IMR-90 (cell line): ENCODE data around the gene SRC. TPM values are rescaled to one million over a fixed set of nuclear protein-coding genes. Genes with fewer than 3 reads are reported as not detected.

Source experiments
- ATAC-seq: fragments of 200-7000 bp; cut with Tn5 transposase; 2 replicates; pipeline ENCODE4 v1.9.1; 2020; ENCODE audit warnings: low read depth, mild to moderate bottlenecking, moderate library complexity
- BruUV-seq: library from RNA; stranded (reverse); fragments of 400-500 nt; replicated peaks from 2 replicates; lab custom pipeline; 2021; lab: Mats Ljungman, UMichigan
- CTCF ChIA-PET: fragments of 300-600 bp; formaldehyde crosslinking; extraction: SDS; loops from one replicate; lab custom pipeline; 2021; ENCODE audit warnings: antibody characterized with exemption; lab: Yijun Ruan, JAX
- POLR2A ChIA-PET: fragments of 300-600 bp; sonication (Branson Sonifier 250); formaldehyde crosslinking; loops from one replicate; lab custom pipeline; 2022; ENCODE audit warnings: antibody characterized with exemption; ENCODE audit not compliant: unreplicated experiment; lab: Charles Lee
- DNase-seq: peaks from one replicate; pipeline ENCODE4 v3.0.0; 2013
- H2AFZ ChIP-seq: replicated peaks from 2 replicates; pipeline ENCODE3; 2013; ENCODE audit warnings: low read length, mild to moderate bottlenecking; ENCODE audit not compliant: poor library complexity
- H2AK5ac ChIP-seq: 2 replicates; pipeline ENCODE4 v1.6.1; 2013; ENCODE audit warnings: low read depth, low read length, inconsistent platforms
- H2AK9ac ChIP-seq: replicated peaks from 2 replicates; pipeline ENCODE3; 2013; ENCODE audit warnings: mild to moderate bottlenecking, low read depth, low read length, moderate library complexity; ENCODE audit not compliant: poor library complexity
- H2BK120ac ChIP-seq: 2 replicates; pipeline ENCODE4 v1.6.1; 2013; ENCODE audit warnings: low read depth, low read length, inconsistent platforms
- H2BK15ac ChIP-seq: 3 replicates; pipeline ENCODE4 v1.6.1; 2013; ENCODE audit warnings: low read depth, low read length, inconsistent platforms
- H2BK20ac ChIP-seq: 2 replicates; pipeline ENCODE4 v1.6.1; 2013; ENCODE audit warnings: low read depth, mild to moderate bottlenecking, inconsistent platforms, low read length, moderate library complexity
- H2BK5ac ChIP-seq: 2 replicates; pipeline ENCODE4 v1.6.1; 2013; ENCODE audit warnings: mild to moderate bottlenecking, low read depth, low read length, inconsistent platforms; ENCODE audit not compliant: poor library complexity, severe bottlenecking
- H3K14ac ChIP-seq: replicated peaks from 2 replicates; pipeline ENCODE4 v1.6.1; 2013; ENCODE audit warnings: low read depth, low read length, inconsistent platforms
- H3K18ac ChIP-seq: 2 replicates; pipeline ENCODE4 v1.6.1; 2013; ENCODE audit warnings: low read depth, low read length, control low read depth
- H3K23ac ChIP-seq: 2 replicates; pipeline ENCODE4 v1.6.1; 2013; ENCODE audit warnings: low read depth, low read length, inconsistent platforms
- H3K27ac ChIP-seq: 2 replicates; pipeline ENCODE4 v1.5.1; 2013; ENCODE audit warnings: mild to moderate bottlenecking, control low read depth, low read length; ENCODE audit not compliant: insufficient read depth
- H3K27me3 ChIP-seq: 2 replicates; pipeline ENCODE4 v1.6.1; 2013; ENCODE audit warnings: low read length; ENCODE audit not compliant: control insufficient read depth, insufficient read depth
- H3K36me3 ChIP-seq: 2 replicates; pipeline ENCODE4 v1.6.1; 2013; ENCODE audit warnings: low read length, mixed read lengths; ENCODE audit not compliant: control insufficient read depth, insufficient read depth
- H3K4ac ChIP-seq: 2 replicates; pipeline ENCODE4 v1.6.1; 2013; ENCODE audit warnings: low read depth, low read length, inconsistent platforms
- H3K4me1 ChIP-seq: 2 replicates; pipeline ENCODE4 v1.6.1; 2013; ENCODE audit warnings: low read length, mixed read lengths; ENCODE audit not compliant: control insufficient read depth, insufficient read depth
- H3K4me2 ChIP-seq: 2 replicates; pipeline ENCODE4 v1.6.1; 2013; ENCODE audit warnings: low read depth, mild to moderate bottlenecking, control low read depth, low read length, moderate library complexity
- H3K4me3 ChIP-seq: 2 replicates; pipeline ENCODE4 v1.5.1; 2013; ENCODE audit warnings: low read depth, mild to moderate bottlenecking, control low read depth, low read length, moderate library complexity; ENCODE audit not compliant: insufficient read depth
- H3K56ac ChIP-seq: 2 replicates; pipeline ENCODE4 v1.6.1; 2013; ENCODE audit warnings: low read length, inconsistent platforms; ENCODE audit not compliant: insufficient read depth; ENCODE audit errors: extremely low read depth
- H3K79me1 ChIP-seq, 2 experiments: 2 replicates each; pipeline ENCODE4 v1.6.1; 2013; ENCODE audit warnings: low read length in 2 of 2, inconsistent platforms in 1 of 2, low read depth in 1 of 2
- H3K9ac ChIP-seq: 2 replicates; pipeline ENCODE4 v1.6.1; 2013; ENCODE audit warnings: low read depth, low read length, control low read depth
- H3K9me1 ChIP-seq: 2 replicates; pipeline ENCODE4 v1.6.1; 2013; ENCODE audit warnings: low read length, inconsistent platforms; ENCODE audit not compliant: insufficient read depth
- H3K9me3 ChIP-seq: 2 replicates; pipeline ENCODE4 v1.6.1; 2013; ENCODE audit warnings: low read length; ENCODE audit not compliant: control insufficient read depth, insufficient read depth
- H4K20me1 ChIP-seq: 2 replicates; pipeline ENCODE4 v1.6.1; 2013; ENCODE audit warnings: low read length, inconsistent platforms; ENCODE audit not compliant: insufficient read depth
- H4K5ac ChIP-seq: 2 replicates; pipeline ENCODE4 v1.6.1; 2013; ENCODE audit warnings: mild to moderate bottlenecking, low read depth, low read length, control low read depth
- H4K8ac ChIP-seq, 2 experiments: 2 replicates each; pipeline ENCODE4 v1.6.1; 2013; ENCODE audit warnings: low read depth in 2 of 2, low read length in 2 of 2, control low read depth in 1 of 2, inconsistent platforms in 1 of 2
- H4K91ac ChIP-seq: 2 replicates; pipeline ENCODE4 v1.6.1; 2013; ENCODE audit warnings: low read depth, low read length, inconsistent platforms; ENCODE audit not compliant: insufficient read depth
- BHLHE40 ChIP-seq: fragments of 150-350 bp; IDR thresholded peaks from 2 replicates; pipeline ENCODE4 v1.6.1; 2016; ENCODE audit warnings: mild to moderate bottlenecking, low read depth, low read length
- CEBPB ChIP-seq: IDR thresholded peaks from 2 replicates; pipeline ENCODE4 v1.6.1; 2012; ENCODE audit warnings: low read depth, low read length, improper control_type of control experiment
- CHD1 ChIP-seq: IDR thresholded peaks from 2 replicates; pipeline ENCODE4 v1.6.1; 2012; ENCODE audit warnings: low read depth, low read length, improper control_type of control experiment
- ELK1 ChIP-seq: fragments of 150-350 bp; IDR thresholded peaks from 2 replicates; pipeline ENCODE4 v1.6.1; 2016; ENCODE audit warnings: low read depth, mild to moderate bottlenecking, low read length, moderate library complexity, borderline replicate concordance
- FOS ChIP-seq: fragments of 150-350 bp; IDR thresholded peaks from 2 replicates; pipeline ENCODE4 v1.6.1; 2016; ENCODE audit warnings: low read depth, low read length
- MAFK ChIP-seq: IDR thresholded peaks from 2 replicates; pipeline ENCODE4 v1.6.1; 2012; ENCODE audit warnings: low read depth, low read length, improper control_type of control experiment
- MAZ ChIP-seq: IDR thresholded peaks from 2 replicates; pipeline ENCODE4 v1.6.1; 2012; ENCODE audit warnings: low read depth, mild to moderate bottlenecking, low read length, improper control_type of control experiment, moderate library complexity, borderline replicate concordance
- MXI1 ChIP-seq: IDR thresholded peaks from 2 replicates; pipeline ENCODE4 v1.6.1; 2012; ENCODE audit warnings: low read depth, mild to moderate bottlenecking, low read length, moderate library complexity, borderline replicate concordance
- NFE2L2 ChIP-seq: fragments of 150-350 bp; IDR thresholded peaks from 2 replicates; pipeline ENCODE4 v1.6.1; 2016; ENCODE audit warnings: low read depth, mild to moderate bottlenecking, low read length
- POLR2A ChIP-seq: IDR thresholded peaks from 2 replicates; pipeline ENCODE4 v1.6.1; 2012; ENCODE audit warnings: mild to moderate bottlenecking, low read depth, low read length
- RAD21 ChIP-seq: IDR thresholded peaks from 2 replicates; pipeline ENCODE4 v1.6.1; 2012; ENCODE audit warnings: low read length, improper control_type of control experiment
- RCOR1 ChIP-seq: IDR thresholded peaks from 2 replicates; pipeline ENCODE4 v1.6.1; 2012; ENCODE audit warnings: mild to moderate bottlenecking, low read length, improper control_type of control experiment; ENCODE audit not compliant: insufficient replicate concordance
- RFX5 ChIP-seq: IDR thresholded peaks from 2 replicates; pipeline ENCODE4 v1.8.0; 2012; ENCODE audit warnings: low read depth, mild to moderate bottlenecking, low read length, moderate library complexity
- SMC3 ChIP-seq: fragments of 150-350 bp; IDR thresholded peaks from 2 replicates; pipeline ENCODE4 v1.6.1; 2016; ENCODE audit warnings: low read depth, mild to moderate bottlenecking, antibody characterized with exemption, low read length, moderate library complexity
- USF2 ChIP-seq: fragments of 150-350 bp; IDR thresholded peaks from 2 replicates; pipeline ENCODE4 v1.6.1; 2017; ENCODE audit warnings: mild to moderate bottlenecking, antibody characterized with exemption, low read length, low read depth
- WGBS, 2 experiments: methylation state at CpG; one replicate each; pipeline versions ENCODE4 v1.1.5 to v1.1.7; 2013; ENCODE audit warnings: missing lambda C conversion rate in 2 of 2; ENCODE audit not compliant: insufficient read length in 1 of 2; ENCODE audit errors: extremely low coverage in 2 of 2; 5-methylcytosine and 5-hydroxymethylcytosine counted together
- dilution Hi-C: fragments of 300-500 bp; cut with HindIII; formaldehyde crosslinking; loops from one replicate; pipeline ENCODE4 v1.14.3; 2018; ENCODE audit warnings: low sequenced_read_pairs; ENCODE audit not compliant: unreplicated experiment
- in situ Hi-C: fragments of 300-500 bp; cut with MboI; formaldehyde crosslinking; loops from 3 replicates; pipeline ENCODE4 v1.14.3; 2019; ENCODE audit warnings: low sequenced_read_pairs, inconsistent platforms, mixed read lengths
- intact Hi-C: fragments of 100-400 bp; cut with micrococcal nuclease; formaldehyde crosslinking; loops from 2 replicates; pipeline ENCODE4 v1.10.0; 2022
- polyA plus RNA-seq, 3 experiments: library from polyadenylated mRNA; depleted of rRNA; stranded (reverse); fragments of >200 nt; gene quantifications; 2 replicates each; pipeline ENCODE4 v1.2.3, GENCODE V29; 2012; ENCODE audit warnings: low replicate concordance in 1 of 3
- total RNA-seq: library from RNA; depleted of rRNA; stranded (reverse); fragments of >200 nt; gene quantifications from 2 replicates; pipeline ENCODE4 v1.2.3, GENCODE V29; 2012
- TF ChIP-seq, protein P1 (sequence below): conservative IDR thresholded peaks from 2 replicates; pipeline ENCODE4 v1.5.1; 2012; ENCODE audit warnings: mild to moderate bottlenecking, low read depth, low read length, improper control_type of control experiment

The SRC gene
- total and polyA plus RNA-seq, 2 of the 4 experiments (the other 2 are of a cell fraction), result 7.0 to 24.2 TPM

DNA sequence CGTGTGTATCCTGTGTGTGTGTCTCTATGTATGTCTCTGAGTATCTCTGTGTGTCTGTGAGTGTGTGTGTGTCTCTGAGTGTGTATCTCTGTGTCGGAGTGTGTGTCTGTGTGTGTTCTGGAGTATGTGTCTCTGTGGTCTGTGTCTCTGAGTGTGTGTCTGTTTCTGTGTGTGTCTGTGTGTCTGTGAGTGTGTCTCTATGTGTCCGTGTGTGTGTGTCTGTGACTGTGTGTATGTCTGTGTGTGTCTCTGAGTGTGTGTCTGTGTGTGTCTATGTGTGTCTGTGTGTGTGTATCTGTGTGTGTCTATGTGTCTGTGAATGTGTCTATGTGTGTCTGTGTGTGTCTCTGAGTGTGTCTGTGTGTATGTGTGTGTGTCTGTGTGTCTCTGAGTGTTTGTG is 73.4 kb downstream of the SRC start:
- no peak overlapping the region for H3K14ac ChIP-seq
- H3K9ac ChIP-seq, result no peak overlapping the region
- H2AFZ ChIP-seq, result no peak overlapping the region
- ChIA-PET CTCF (no interaction called here), POLR2A (no interaction called here)
- H3K9me3 ChIP-seq, result no peaks in the 10 kb centered on the region
- no peak overlapping the region for H3K27ac ChIP-seq
- TF ChIP-seq CEBPB, result no peak
- no peak for TF ChIP-seq MAZ
- TF ChIP-seq SMC3, result no peak
- TF ChIP-seq MAFK, result no peak
- TF ChIP-seq, protein P1, sequence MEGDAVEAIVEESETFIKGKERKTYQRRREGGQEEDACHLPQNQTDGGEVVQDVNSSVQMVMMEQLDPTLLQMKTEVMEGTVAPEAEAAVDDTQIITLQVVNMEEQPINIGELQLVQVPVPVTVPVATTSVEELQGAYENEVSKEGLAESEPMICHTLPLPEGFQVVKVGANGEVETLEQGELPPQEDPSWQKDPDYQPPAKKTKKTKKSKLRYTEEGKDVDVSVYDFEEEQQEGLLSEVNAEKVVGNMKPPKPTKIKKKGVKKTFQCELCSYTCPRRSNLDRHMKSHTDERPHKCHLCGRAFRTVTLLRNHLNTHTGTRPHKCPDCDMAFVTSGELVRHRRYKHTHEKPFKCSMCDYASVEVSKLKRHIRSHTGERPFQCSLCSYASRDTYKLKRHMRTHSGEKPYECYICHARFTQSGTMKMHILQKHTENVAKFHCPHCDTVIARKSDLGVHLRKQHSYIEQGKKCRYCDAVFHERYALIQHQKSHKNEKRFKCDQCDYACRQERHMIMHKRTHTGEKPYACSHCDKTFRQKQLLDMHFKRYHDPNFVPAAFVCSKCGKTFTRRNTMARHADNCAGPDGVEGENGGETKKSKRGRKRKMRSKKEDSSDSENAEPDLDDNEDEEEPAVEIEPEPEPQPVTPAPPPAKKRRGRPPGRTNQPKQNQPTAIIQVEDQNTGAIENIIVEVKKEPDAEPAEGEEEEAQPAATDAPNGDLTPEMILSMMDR, result no peak
- TF ChIP-seq RFX5, result no peak
- TF ChIP-seq POLR2A, result no peak
- no peak for TF ChIP-seq BHLHE40
- TF ChIP-seq CHD1, result no peak
- TF ChIP-seq RAD21, result no peak
- TF ChIP-seq FOS, result no peak
- no peak for TF ChIP-seq MXI1
- TF ChIP-seq USF2, result no peak
- TF ChIP-seq ELK1, result no peak
- TF ChIP-seq NFE2L2, result no peak
- no peak for TF ChIP-seq RCOR1
- no peak overlapping the region for H4K91ac ChIP-seq
- intact Hi-C loops (no loop called here), in situ Hi-C loops (no loop called here), dilution Hi-C loops (no loop called here)
- 0 out of 2 replicates have a peak overlapping the region, but pooled peaks have one; percentile 37 for H2AK5ac ChIP-seq
- H3K4me3 ChIP-seq, result no peak overlapping the region
- no peak overlapping the region for H4K5ac ChIP-seq
- no TSS peak for BruUV-seq
- no peaks in the 10 kb centered on the region for H4K20me1 ChIP-seq
- peaks cover 9% of the 10 kb centered on the region; the same call in 1 of the 2 replicates for H3K9me1 ChIP-seq
- no peaks in the 10 kb centered on the region; the same call in 1 of the 2 replicates for H3K4me1 ChIP-seq
- peak overlapping the region; percentile 73 for H2BK5ac ChIP-seq
- H2BK15ac ChIP-seq, result no peak overlapping the region
- 88% methylated on average over 1 of the region's 3 CpGs; no CpG with 5 or more reads in 1 of the 2 experiments for WGBS, 2 experiments
- peak overlapping the region; percentile 65 for H3K23ac ChIP-seq
- H3K27me3 ChIP-seq, result peaks cover 92% of the 10 kb centered on the region
- ATAC-seq, result no peak
- no peak overlapping the region for H2AK9ac ChIP-seq
- H3K4me2 ChIP-seq, result no peak overlapping the region
- H3K4ac ChIP-seq, result no peak overlapping the region
- H2BK120ac ChIP-seq, result no peak overlapping the region
- no peaks in the 10 kb centered on the region for H3K79me1 ChIP-seq
- no peaks in the 10 kb centered on the region for H3K36me3 ChIP-seq
- no peak overlapping the region for H3K18ac ChIP-seq
- DNase-seq, result no peak
- no peak overlapping the region for H2BK20ac ChIP-seq
- no peak overlapping the region for H4K8ac ChIP-seq
- H3K56ac ChIP-seq, result no peak overlapping the region
